GM12878 (cell line): ENCODE results near the gene PALLD. TPM values are rescaled to one million over a fixed set of nuclear protein-coding genes. Genes with fewer than 3 reads are reported as not detected.

Experiments
- ATAC-seq: fragments of 200-7000 bp; cut with Tn5 transposase; 3 replicates; pipeline ENCODE4 v1.9.1; 2020; ENCODE audit warnings: mild to moderate bottlenecking, moderate library complexity
- BruUV-seq: library from RNA; stranded (reverse); fragments of 400-500 nt; replicated peaks from 2 replicates; lab custom pipeline; 2021; lab: Mats Ljungman, UMichigan
- CTCF ChIA-PET: fragments of 300-600 bp; sonication (Branson Sonifier 250); formaldehyde crosslinking; extraction: SDS; loops from one replicate; lab custom pipeline; 2021; ENCODE audit warnings: inconsistent platforms; lab: Yijun Ruan, JAX
- POLR2A ChIA-PET: fragments of 350-600 bp; formaldehyde crosslinking; extraction: SDS; loops from one replicate; lab custom pipeline; 2021; ENCODE audit warnings: inconsistent platforms; lab: Charles Lee
- RAD21 ChIA-PET: fragments of 300-600 bp; sonication (Branson Sonifier 250); formaldehyde crosslinking; loops from one replicate; lab custom pipeline; 2023; ENCODE audit warnings: antibody characterized with exemption; ENCODE audit not compliant: unreplicated experiment; lab: Charles Lee
- SMC1A ChIA-PET: fragments of 300-600 bp; sonication (Branson Sonifier 250); formaldehyde crosslinking; loops from one replicate; lab custom pipeline; 2023; ENCODE audit not compliant: unreplicated experiment, uncharacterized antibody; lab: Charles Lee
- DNase-seq: peaks from one replicate; pipeline ENCODE4 v3.0.0-alpha.2; 2011; ENCODE audit warnings: low read depth, low spot score
- FAIRE-seq: peaks from 3 replicates; lab custom pipeline; 2011; peaks lifted over from hg19 to GRCh38; lab: Jason Lieb, UNC
- H2AFZ ChIP-seq: 2 replicates; pipeline ENCODE4 v1.6.0; 2011; ENCODE audit warnings: low read depth, low read length, control low read depth; ENCODE audit not compliant: control insufficient read depth
- H3K27ac ChIP-seq: 2 replicates; pipeline ENCODE4 v1.5.1; 2011; ENCODE audit warnings: control low read depth; ENCODE audit not compliant: control insufficient read depth, insufficient read depth
- H3K27me3 ChIP-seq, 2 experiments: replicated peaks in 1 of 2; 2 replicates each; pipeline versions ENCODE4 v1.6.0 to v1.6.1; 2011; ENCODE audit warnings: low read length in 1 of 2; ENCODE audit not compliant: control insufficient read depth in 2 of 2, insufficient read depth in 2 of 2
- H3K36me3 ChIP-seq, 2 experiments: 2 replicates each; pipeline ENCODE4 v1.5.1; 2011; ENCODE audit warnings: low read length in 1 of 2; ENCODE audit not compliant: control insufficient read depth in 2 of 2, insufficient read depth in 2 of 2
- H3K4me1 ChIP-seq: 2 replicates; pipeline ENCODE4 v1.6.1; 2011; ENCODE audit warnings: mild to moderate bottlenecking, low read length, moderate library complexity, mixed read lengths; ENCODE audit not compliant: control insufficient read depth, insufficient read depth
- H3K4me2 ChIP-seq: 2 replicates; pipeline ENCODE4 v1.6.0; 2011; ENCODE audit warnings: control low read depth; ENCODE audit not compliant: control insufficient read depth, insufficient read depth
- H3K4me3 ChIP-seq: fragments of 200-600 bp; sonication (generic); 2 replicates; pipeline ENCODE4 v1.5.1; 2016
- H3K79me2 ChIP-seq: 2 replicates; pipeline ENCODE4 v1.6.0; 2011; ENCODE audit warnings: low read length; ENCODE audit not compliant: control insufficient read depth, insufficient read depth
- H3K9ac ChIP-seq: 2 replicates; pipeline ENCODE4 v1.8.0; 2011; ENCODE audit warnings: low read length, control low read depth, mixed read lengths; ENCODE audit not compliant: control insufficient read depth, insufficient read depth
- H3K9me3 ChIP-seq: replicated peaks from 3 replicates; pipeline ENCODE4 v1.5.1; 2011; ENCODE audit warnings: mild to moderate bottlenecking, low read length; ENCODE audit not compliant: control insufficient read depth, insufficient read depth
- H4K20me1 ChIP-seq: 2 replicates; pipeline ENCODE4 v1.6.0; 2011; ENCODE audit not compliant: control insufficient read depth, insufficient read depth
- ATF2 ChIP-seq: IDR thresholded peaks from 2 replicates; pipeline ENCODE4 v1.6.1; 2012; ENCODE audit warnings: low read length, inconsistent platforms
- KDM1A ChIP-seq: fragments of 200-600 bp; sonication (generic); IDR thresholded peaks from 2 replicates; pipeline ENCODE4 v1.6.1; 2016; ENCODE audit warnings: borderline replicate concordance
- MAX ChIP-seq: IDR thresholded peaks from 2 replicates; pipeline ENCODE4 v1.6.1; 2012; ENCODE audit warnings: low read depth, low read length, improper control_type of control experiment
- PKNOX1 ChIP-seq: fragments of 450-650 bp; IDR thresholded peaks from 2 replicates; pipeline ENCODE4 v1.6.1; 2016; ENCODE audit warnings: mild to moderate bottlenecking
- PRDM15 ChIP-seq: fragments of 450-650 bp; formaldehyde crosslinking; IDR thresholded peaks from 2 replicates; pipeline ENCODE4 v1.4.0; 2020; ENCODE audit warnings: mild to moderate bottlenecking, moderate library complexity
- TCF3 ChIP-seq: IDR thresholded peaks from 2 replicates; pipeline ENCODE4 v1.6.1; 2012; ENCODE audit warnings: low read depth, mild to moderate bottlenecking, low read length, borderline replicate concordance; ENCODE audit not compliant: insufficient read depth
- USF1 ChIP-seq: IDR thresholded peaks from 2 replicates; pipeline ENCODE4 v1.6.1; 2011; ENCODE audit warnings: borderline replicate concordance, low read depth, mild to moderate bottlenecking, moderate library complexity, mixed read lengths, low read length; ENCODE audit not compliant: insufficient read depth; ENCODE audit errors: extremely low read length
- ZSCAN29 ChIP-seq: fragments of 450-650 bp; IDR thresholded peaks from 2 replicates; pipeline ENCODE4 v1.6.1; 2017; ENCODE audit warnings: mild to moderate bottlenecking, moderate library complexity
- ZZZ3 ChIP-seq: IDR thresholded peaks from 2 replicates; pipeline ENCODE4 v1.6.1; 2011; ENCODE audit warnings: low read depth; ENCODE audit not compliant: control insufficient read depth, insufficient read length
- WGBS: methylation state at CpG from one replicate; pipeline ENCODE4 v1.1.6; 2016; ENCODE audit warnings: low lambda C conversion rate; ENCODE audit not compliant: insufficient replicate concordance, insufficient coverage; ENCODE audit errors: missing lambda C conversion rate; 5-methylcytosine and 5-hydroxymethylcytosine counted together
- in situ Hi-C: fragments of 300-500 bp; cut with MboI; formaldehyde crosslinking; loops from 9 replicates; pipeline ENCODE4 v1.14.3; 2018; ENCODE audit warnings: mixed read lengths
- intact Hi-C: fragments of 100-400 bp; cut with micrococcal nuclease; formaldehyde crosslinking; loops from one replicate; pipeline ENCODE4 v1.14.2; 2022; ENCODE audit not compliant: unreplicated experiment
- polyA plus RNA-seq, 11 experiments: library from polyadenylated mRNA; depleted of rRNA in 4 of 11; unstranded in 6 of 11; stranded (reverse) in 5 of 11; fragments of >200 nt; fragmentation: Nextera tagmentation in 4 of 11; fragmentation: Illumina TruSeq in 1 of 11; extraction: Ambion mirVana in 4 of 11; extraction: Trizol in 1 of 11; gene quantifications; 1 replicate in 1 of 11; 2 replicates in 10 of 11; pipeline versions ENCODE4 v1.2.1 to v1.2.3, GENCODE V29; 2011 to 2016; ENCODE audit warnings: inconsistent platforms in 2 of 11, missing spikeins in 2 of 11, low read depth in 1 of 11
- total RNA-seq, 4 experiments: library from RNA; depleted of rRNA in 3 of 4; stranded (reverse); fragments of >200 nt in 3 of 4; fragmentation: Illumina TruSeq in 1 of 4; extraction: Trizol in 1 of 4; gene quantifications; 2 replicates each; pipeline versions ENCODE4 v1.2.1 to v1.2.3, GENCODE V29; 2013 to 2021

Gene PALLD
- total and polyA plus RNA-seq, 10 of the 15 experiments (the other 5 are each of a cell fraction or from before 2014, with no cell fraction given): 1.0 to 7.7 (median 1.7) TPM

GRCh38 chr4:168574581-168575295, 77.9 kb downstream of the PALLD start (continued):
- no peak for TF ChIP-seq PKNOX1

GRCh38 chr4:168575473-168575872, 78.6 kb downstream of the PALLD start:
- TF ChIP-seq KDM1A: no peak
- TF ChIP-seq ZSCAN29: no peak
- TF ChIP-seq ATF2: no peak
- TF ChIP-seq USF1: no peak
- no peak for TF ChIP-seq MAX
- TF ChIP-seq PRDM15 (CRISPR knock-in tag): no peak
- TF ChIP-seq ZZZ3: no peak
- TF ChIP-seq TCF3: no peak
- TF ChIP-seq, all 136 proteins: peak for 0
- Histone ChIP-seq H3K9ac (no peak overlapping the region), H3K4me3 (no peak overlapping the region), H3K36me3 (no peaks in the 10 kb centered on the region), H2AFZ (no peak overlapping the region), H3K9me3 (no peaks in the 10 kb centered on the region), H4K20me1 (no peaks in the 10 kb centered on the region), H3K27ac (no peak overlapping the region), H3K4me2 (no peak overlapping the region), H3K27me3 (no peaks in the 10 kb centered on the region), H3K4me1 (no peaks in the 10 kb centered on the region), H3K79me2 (no peaks in the 10 kb centered on the region)
- CTCF ChIA-PET: interaction anchor here (1.3 to 1.5 kb wide), 2 partner anchors 10 to 346 kb away, joined by 3 to 6 read pairs; no protein-coding TSS in a partner anchor
- POLR2A ChIA-PET: no interaction called here
- BruUV-seq: no TSS peak
- SMC1A ChIA-PET: interaction anchor here (1.1 to 2.2 kb wide), 2 partner anchors 10 to 11 kb away, joined by 3 to 10 read pairs; no protein-coding TSS in a partner anchor
- RAD21 ChIA-PET: interaction anchor here (1.2 kb wide), 1 partner anchor 10 kb away, joined by 3 read pairs; no protein-coding TSS in a partner anchor
- 11% methylated on average over 2 of the region's 2 CpGs for WGBS
- DNase-seq (no peak), ATAC-seq (no peak), FAIRE-seq (no peak)
- in situ Hi-C loops (no loop called here), intact Hi-C loops (no loop called here)
